HG03175 (cell line): ENCODE results near the gene PACSIN1.

Experiments used
- ATAC-seq: cut with Tn5 transposase; IDR thresholded peaks from one replicate; pipeline ENCODE4 v1.9.1; 2021; ENCODE audit warnings: mild to moderate bottlenecking, moderate library complexity; ENCODE audit not compliant: unreplicated experiment

The PACSIN1 gene

GRCh38 chr6:34560366-34561226 lies 94.7 kb downstream of the PACSIN1 start:
- no peak for ATAC-seq

DNA sequence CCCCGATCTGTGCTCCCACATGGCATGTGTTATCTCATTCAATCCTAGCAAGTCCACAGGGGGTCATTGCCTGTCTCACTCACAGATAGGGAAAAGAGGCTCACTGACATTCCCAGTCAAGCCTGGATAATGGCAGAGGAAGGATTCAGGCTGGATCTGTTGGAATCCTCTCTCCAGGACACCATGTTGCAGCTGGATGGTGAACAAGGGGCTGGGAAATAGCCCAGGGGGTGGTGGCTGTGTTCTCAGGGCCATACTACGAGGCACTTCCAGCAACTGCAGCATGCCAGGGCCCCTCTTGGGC lies 95.3 kb downstream of the PACSIN1 start:
- ATAC-seq = no peak

DNA sequence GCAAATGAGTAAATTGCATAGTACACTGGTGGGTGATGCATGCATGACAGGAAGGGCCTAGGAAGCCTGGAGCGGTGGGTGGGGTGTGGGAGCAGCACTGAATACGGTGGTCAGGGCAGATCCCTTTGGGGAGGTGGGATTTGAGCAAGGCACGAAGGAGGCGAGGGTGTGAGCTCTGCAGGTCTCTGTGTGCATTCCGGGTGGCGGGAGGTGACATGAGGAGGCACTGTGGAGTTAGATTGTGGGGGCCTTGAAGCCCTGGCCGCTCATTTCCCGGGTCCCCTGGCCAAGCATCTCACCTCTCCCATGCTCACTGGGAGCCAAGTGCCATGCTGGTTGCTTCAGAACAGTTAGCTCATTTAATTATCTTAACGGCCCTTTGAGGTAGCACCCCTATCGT lies 96.5 kb downstream of the PACSIN1 start:
- no peak for ATAC-seq

DNA sequence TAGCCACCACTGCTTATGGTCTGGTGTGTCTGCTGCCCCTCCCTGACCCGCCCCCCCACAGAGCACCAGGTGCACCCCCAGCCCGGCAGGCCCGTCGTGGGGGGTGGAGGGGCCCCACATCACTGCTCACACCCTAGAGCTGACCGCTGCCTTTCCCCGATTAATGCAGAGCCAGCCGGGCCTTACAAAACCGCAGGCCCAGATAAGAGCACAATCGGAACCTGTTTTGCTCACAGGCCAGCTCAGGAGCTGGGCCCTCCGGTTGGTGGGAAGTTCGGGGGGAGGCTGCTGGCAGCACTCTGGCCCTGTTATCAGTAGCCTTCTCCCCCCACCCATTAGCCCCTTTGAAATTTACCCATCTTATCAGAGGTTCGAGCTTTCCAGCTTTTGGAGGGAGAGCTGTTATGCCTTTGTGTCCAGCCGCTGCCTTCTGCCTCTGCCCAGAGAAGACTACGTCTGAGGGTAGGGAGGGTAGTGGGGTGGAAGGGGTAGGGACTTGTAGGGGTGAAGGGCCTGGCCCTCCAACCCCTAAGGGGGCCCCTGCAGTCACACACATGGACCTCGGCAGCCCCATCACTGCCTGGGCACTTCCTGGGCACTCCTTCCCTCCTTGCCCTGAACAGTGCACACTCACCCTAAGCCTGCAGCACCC lies 97.1 kb downstream of the PACSIN1 start:
- ATAC-seq = no peak

DNA sequence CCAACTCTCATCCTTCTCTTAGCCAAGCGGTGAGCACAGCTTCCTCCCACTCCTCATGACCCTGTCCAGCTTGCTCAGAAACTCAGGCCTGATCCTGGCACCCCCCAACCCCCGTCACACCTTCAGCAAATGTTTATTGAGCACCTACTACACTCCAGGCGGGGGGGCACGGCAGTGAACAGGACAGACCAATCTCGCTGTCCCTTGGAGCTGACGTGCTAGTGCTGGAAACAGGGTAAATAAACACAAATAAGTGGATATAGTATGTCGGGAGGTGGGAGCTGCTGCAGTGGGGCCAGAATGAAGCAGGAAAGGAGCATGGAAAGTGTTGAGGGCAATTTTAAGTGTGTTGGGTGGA lies 97.6 kb downstream of the PACSIN1 start:
- no peak for ATAC-seq

DNA sequence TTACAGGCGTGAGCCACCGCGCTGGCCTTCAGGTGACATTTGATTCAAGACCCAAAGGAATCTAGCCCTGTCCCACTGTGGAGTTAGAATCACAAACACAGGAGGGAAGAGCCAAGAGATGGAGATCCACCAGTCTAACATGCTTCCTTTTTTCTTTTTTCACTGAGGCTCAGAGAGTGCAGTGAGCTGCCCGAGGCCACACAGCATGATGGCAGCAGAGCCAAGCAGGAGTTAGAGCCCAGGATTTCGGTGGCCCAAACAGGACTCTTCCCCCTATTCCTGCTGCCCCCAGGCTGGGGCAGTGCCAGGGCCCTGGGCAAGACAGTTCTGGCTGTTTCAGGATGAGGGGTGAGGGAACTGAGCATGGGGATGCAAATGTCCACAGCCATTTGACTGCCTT lies 98.3 kb downstream of the PACSIN1 start:
- ATAC-seq = no peak

DNA sequence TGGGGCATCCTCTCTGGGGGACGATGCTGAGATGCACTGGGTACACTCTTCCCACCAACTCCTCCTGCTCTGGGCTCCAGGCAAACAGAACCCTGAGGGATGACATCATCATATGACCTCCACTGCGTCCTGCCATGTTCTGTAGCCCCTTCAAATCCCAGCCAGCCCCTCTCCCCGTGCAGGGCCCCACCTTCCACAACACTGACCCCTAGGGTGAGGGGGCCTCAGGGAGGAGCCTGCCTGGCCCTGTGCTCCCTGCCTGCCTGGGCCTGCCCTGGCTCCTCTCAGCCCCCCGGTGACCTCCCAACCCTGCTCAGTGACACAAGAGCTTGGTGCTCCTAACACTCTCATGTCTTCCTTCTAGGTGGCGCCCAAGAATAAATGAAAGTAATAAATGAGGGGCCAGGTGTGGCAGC lies 99.9 kb downstream of the PACSIN1 start:
- no peak for ATAC-seq

DNA sequence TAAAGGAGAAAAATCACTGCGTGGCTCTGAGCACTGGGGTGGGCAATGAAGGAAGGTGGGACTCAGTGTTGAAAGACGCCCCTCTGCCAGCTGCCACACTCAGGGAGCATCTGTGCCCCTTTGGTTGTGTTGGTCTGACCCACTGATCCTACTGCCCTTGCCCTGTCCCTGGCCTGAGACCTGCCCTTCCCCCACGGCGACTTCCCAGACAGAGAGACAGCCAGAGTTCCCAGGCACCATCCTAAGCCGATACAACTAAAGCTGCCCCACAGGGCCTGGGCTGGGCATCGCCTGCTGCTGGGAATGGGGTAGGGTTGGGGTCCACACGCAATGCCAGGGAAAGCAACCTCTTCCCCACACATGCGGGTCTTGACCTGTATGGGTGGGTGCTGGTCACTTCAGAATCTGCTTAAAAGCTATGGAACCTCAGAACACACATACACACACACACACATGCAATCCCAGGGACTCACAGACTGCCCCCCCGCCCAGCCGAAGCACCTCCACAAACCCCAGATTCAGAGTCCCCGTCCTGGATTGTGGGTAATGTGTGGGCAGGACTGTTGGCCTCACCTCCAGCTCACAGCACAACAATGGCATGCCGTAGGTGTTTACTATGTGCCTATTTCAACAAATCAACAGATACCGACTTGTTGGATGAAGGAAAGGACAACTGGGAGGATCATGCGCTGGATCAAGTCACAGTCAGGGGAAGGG lies 101.1 kb downstream of the PACSIN1 start:
- ATAC-seq = no peak

DNA sequence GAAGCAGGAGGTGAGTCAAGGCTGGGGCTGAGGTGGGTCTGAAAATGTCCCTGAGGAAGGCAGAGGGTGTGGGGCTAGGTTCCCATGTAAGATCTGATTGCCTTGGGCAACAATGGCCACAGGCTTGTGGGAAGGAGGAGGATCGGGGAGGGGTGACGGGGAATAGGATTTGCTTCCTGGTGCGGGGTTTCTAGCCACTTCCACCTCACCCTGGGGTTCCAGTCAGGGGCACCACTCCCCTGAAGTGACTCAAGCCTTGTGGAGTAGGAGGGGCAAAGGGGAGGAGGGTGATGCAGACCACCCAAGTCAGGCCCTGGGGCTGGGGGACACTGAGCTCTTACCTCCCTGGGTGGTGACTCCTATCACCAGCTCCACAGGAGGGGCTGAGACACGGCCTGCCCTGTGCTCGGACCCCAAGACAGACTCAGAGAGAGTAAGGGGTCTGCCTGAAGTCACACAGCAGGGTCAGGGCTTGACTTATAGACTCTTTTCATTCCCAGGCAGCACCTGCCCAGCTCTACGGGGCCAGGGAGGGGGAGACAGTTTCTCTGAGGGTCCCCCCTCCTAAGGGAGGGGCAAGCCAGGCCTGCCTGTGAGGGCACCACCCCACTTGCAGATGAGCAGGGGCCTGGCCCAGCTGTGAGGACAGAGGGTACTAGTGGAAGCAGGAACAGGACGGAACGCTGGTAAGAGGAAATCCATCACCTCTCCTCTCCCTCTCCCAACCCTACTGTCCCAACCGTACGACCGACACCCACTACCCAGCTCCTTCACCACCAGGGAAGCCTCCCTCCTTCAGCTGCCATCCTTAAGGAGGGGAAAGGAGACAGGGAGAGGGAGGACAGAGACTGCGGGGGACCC lies 102.7 kb downstream of the PACSIN1 start:
- ATAC-seq = no peak

DNA sequence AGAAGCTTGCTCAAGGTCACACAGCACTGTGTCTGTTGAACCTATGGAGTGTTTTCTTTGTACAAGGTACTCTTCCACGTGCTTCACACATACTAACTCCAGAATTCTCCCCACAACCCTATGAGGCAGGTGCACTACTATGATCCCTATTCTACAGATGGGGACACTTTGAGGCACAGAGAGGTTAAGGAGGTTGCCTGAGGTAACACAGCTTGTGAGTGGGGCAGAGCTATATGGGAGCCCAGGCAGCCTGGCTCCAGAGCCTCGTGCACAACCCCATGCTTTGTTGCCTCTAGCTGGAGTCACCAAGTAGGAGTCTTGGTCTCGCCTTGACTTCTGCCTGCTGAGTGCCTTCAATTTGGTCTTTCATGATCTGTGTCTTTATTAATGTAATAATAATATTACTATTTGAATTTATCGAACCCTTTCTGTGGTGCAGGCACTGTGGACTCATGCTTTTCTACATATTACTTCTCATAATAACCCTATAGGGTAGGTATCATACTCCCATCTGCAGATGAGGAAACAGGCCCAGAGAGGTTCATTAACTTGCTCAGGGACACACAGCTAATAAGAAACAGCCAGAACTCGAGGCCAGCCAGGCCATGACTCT lies 103.6 kb downstream of the PACSIN1 start:
- ATAC-seq = no peak

GRCh38 chr6:34570066-34570833 lies 104.4 kb downstream of the PACSIN1 start:
- ATAC-seq = no peak

- no peak for ATAC-seq
Measured at GRCh38 chr6:34571388-34571787, 105.5 kb downstream of the PACSIN1 start.

GRCh38 chr6:34572021-34572420 lies 106.1 kb downstream of the PACSIN1 start:
- ATAC-seq = no peak

- no peak for ATAC-seq
Measured at GRCh38 chr6:34572585-34572984, 106.7 kb downstream of the PACSIN1 start.

GRCh38 chr6:34573567-34574183 lies 107.8 kb downstream of the PACSIN1 start:
- no peak for ATAC-seq

DNA sequence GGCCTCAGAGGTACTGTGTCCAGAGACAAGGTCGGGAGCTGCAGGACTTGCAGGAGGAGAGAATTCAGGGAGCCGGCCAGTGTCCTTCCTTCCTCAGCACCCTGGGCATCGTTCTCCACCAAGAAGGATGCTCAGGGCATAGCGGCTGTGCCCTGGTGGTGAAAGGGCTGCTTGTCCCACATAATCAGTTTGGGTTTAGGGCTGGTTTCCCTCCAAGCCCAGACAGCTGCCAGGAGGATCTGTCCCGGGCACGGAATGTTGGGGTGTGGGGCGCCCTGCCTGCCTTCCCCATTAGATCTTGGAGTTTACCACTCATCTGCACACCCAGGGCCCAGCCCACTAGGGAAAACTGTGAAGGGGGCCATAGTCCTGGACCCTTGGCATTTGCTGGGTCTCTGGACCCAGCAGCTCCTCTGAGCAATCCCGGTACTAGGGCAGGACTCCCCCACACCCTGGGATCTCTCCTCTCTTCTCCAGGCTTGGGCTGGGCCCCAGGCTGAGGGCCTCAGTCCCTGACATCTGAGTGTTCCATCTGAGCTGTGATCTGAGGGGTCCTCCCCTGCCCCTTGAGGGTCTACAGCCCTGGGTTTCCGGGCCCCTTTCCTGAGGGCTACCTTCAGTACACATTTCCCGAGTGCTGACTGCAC lies 108.9 kb downstream of the PACSIN1 start:
- ATAC-seq = no peak

- ATAC-seq = no peak
Measured at GRCh38 chr6:34575326-34575725, 109.5 kb downstream of the PACSIN1 start.

DNA sequence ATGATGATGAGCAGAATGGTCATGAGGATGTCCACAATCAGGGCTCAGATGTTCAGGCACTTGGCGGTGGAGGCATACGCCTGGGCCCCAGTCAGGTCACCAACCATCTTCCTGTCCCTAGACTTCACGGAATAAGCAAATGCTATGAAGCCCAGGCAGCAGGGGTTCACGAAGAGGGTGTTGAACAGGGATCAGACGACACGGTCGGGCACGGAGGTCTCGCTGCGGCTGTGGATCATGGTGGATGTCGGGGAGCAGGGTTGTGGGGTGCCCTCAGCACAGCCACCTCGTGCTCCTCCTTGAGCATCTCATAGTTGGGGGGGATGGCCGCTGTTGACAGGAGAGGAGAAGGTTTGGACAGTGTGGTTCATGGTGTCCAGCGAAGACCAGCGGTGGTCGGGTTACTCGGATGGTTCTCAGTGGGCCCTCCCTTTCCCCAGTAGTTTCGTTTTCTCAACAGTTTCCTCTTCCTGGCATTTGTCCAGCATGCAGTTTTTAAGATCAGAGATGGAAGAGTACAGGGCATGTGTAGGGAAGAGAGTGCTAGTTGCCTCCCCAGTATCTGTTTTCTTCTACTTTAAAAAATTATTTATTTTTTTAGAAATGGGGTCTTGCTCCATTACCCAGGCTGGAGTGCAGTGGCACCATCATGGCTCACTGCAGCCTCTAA lies 110.5 kb downstream of the PACSIN1 start:
- no peak for ATAC-seq
